ENCODE measurements around the gene IP6K1.
"Not testable (repeated sequence)": the region's sequence is repeated elsewhere in the genome, so short reads cannot be mapped to it uniquely, and the experiment has no call there.

The IP6K1 gene

GRCh38 chr3:49699281-49699979 is 86.9 kb downstream of the IP6K1 start:
- Histone ChIP-seq H3K9ac (ENCODE audit: low read length in 2 of 2) (no peak overlapping the region), H3K4me3 (ENCODE audit: low read length in 2 of 2) (no peak overlapping the region), H3K4me1 (ENCODE audit: control insufficient read depth, insufficient read depth, low read length) (no peaks in the 10 kb centered on the region), H3K9me3 (ENCODE audit: control insufficient read depth in 2 of 2, low read length in 2 of 2) (no peaks in the 10 kb centered on the region), H3K36me3 (ENCODE audit: control insufficient read depth in 2 of 2, insufficient read depth in 2 of 2, low read length in 2 of 2) (peaks cover 8 to 18% of the 10 kb centered on the region in 2 donors), H3K27me3 (ENCODE audit: control insufficient read depth in 1 of 2, insufficient read depth in 2 of 2, low read length in 2 of 2) (no peaks in the 10 kb centered on the region), H3K27ac (ENCODE audit: low read length) (no peak overlapping the region)

GRCh38 chr3:49695350-49696015 is 90.9 kb downstream of the IP6K1 start:
- H3K4me3 ChIP-seq (ENCODE audit: low read length in 2 of 2); H3K27ac ChIP-seq (ENCODE audit: low read length); H3K27me3 ChIP-seq (ENCODE audit: control insufficient read depth in 1 of 2, insufficient read depth in 2 of 2, low read length in 2 of 2); H3K36me3 ChIP-seq (ENCODE audit: control insufficient read depth in 2 of 2, insufficient read depth in 2 of 2, low read length in 2 of 2); H3K9ac ChIP-seq (ENCODE audit: low read length in 2 of 2); H3K9me3 ChIP-seq (ENCODE audit: control insufficient read depth in 2 of 2, low read length in 2 of 2); H3K4me1 ChIP-seq (ENCODE audit: control insufficient read depth, insufficient read depth, low read length): not testable (repeated sequence)

GRCh38 chr3:49694409-49695070 is 91.8 kb downstream of the IP6K1 start:
- H3K27ac ChIP-seq (ENCODE audit: low read length); H3K9me3 ChIP-seq (ENCODE audit: control insufficient read depth in 2 of 2, low read length in 2 of 2); H3K9ac ChIP-seq (ENCODE audit: low read length in 2 of 2); H3K4me3 ChIP-seq (ENCODE audit: low read length in 2 of 2); H3K36me3 ChIP-seq (ENCODE audit: control insufficient read depth in 2 of 2, insufficient read depth in 2 of 2, low read length in 2 of 2); H3K27me3 ChIP-seq (ENCODE audit: control insufficient read depth in 1 of 2, insufficient read depth in 2 of 2, low read length in 2 of 2): not testable (repeated sequence)
- H3K4me1 ChIP-seq (ENCODE audit: control insufficient read depth, insufficient read depth, low read length), result peaks cover 12% of the 10 kb centered on the region

GRCh38 chr3:49691481-49691880 is 94.9 kb downstream of the IP6K1 start:
- H3K4me3 ChIP-seq (ENCODE audit: low read length in 2 of 2); H3K27ac ChIP-seq (ENCODE audit: low read length); H3K36me3 ChIP-seq (ENCODE audit: control insufficient read depth in 2 of 2, insufficient read depth in 2 of 2, low read length in 2 of 2); H3K27me3 ChIP-seq (ENCODE audit: control insufficient read depth in 1 of 2, insufficient read depth in 2 of 2, low read length in 2 of 2); H3K9me3 ChIP-seq (ENCODE audit: control insufficient read depth in 2 of 2, low read length in 2 of 2): not testable (repeated sequence)
- Histone ChIP-seq H3K4me1 (ENCODE audit: control insufficient read depth, insufficient read depth, low read length) (peaks cover 23% of the 10 kb centered on the region), H3K9ac (ENCODE audit: low read length in 2 of 2) (peak overlapping the region in 1 of 2 donors; percentile 51)

- H3K4me3 ChIP-seq (ENCODE audit: low read length in 2 of 2), result not testable (repeated sequence)
- peaks cover 26% of the 10 kb centered on the region for H3K4me1 ChIP-seq (ENCODE audit: control insufficient read depth, insufficient read depth, low read length)
Measured at GRCh38 chr3:49690856-49691255, 95.5 kb downstream of the IP6K1 start.

GRCh38 chr3:49689908-49690624 is 96.3 kb downstream of the IP6K1 start:
- peak overlapping the region; percentile 85 to 93 for H3K9ac ChIP-seq (ENCODE audit: low read length in 2 of 2)
- peak overlapping the region; percentile 46 for H3K27ac ChIP-seq (ENCODE audit: low read length)
- not testable (repeated sequence) for H3K36me3 ChIP-seq (ENCODE audit: control insufficient read depth in 2 of 2, insufficient read depth in 2 of 2, low read length in 2 of 2); H3K9me3 ChIP-seq (ENCODE audit: control insufficient read depth in 2 of 2, low read length in 2 of 2); H3K27me3 ChIP-seq (ENCODE audit: control insufficient read depth in 1 of 2, insufficient read depth in 2 of 2, low read length in 2 of 2)
- peak overlapping the region; percentile 81 to 96 for H3K4me3 ChIP-seq (ENCODE audit: low read length in 2 of 2)
- H3K4me1 ChIP-seq (ENCODE audit: control insufficient read depth, insufficient read depth, low read length), result peaks cover 26% of the 10 kb centered on the region

More at GRCh38 chr3:49690856-49691255, 95.5 kb downstream of the IP6K1 start:
- H3K27ac ChIP-seq (ENCODE audit: low read length); H3K36me3 ChIP-seq (ENCODE audit: control insufficient read depth in 2 of 2, insufficient read depth in 2 of 2, low read length in 2 of 2); H3K27me3 ChIP-seq (ENCODE audit: control insufficient read depth in 1 of 2, insufficient read depth in 2 of 2, low read length in 2 of 2); H3K9me3 ChIP-seq (ENCODE audit: control insufficient read depth in 2 of 2, low read length in 2 of 2): not testable (repeated sequence)
- peak overlapping the region in 1 of 2 donors; percentile 4 for H3K9ac ChIP-seq (ENCODE audit: low read length in 2 of 2)

GRCh38 chr3:49689046-49689907 is 97.1 kb downstream of the IP6K1 start, which contains the start of the genes MST1 and RNF123:
MST1 (minus strand) TSS chr3:49689474; CDS start chr3:49688691, 783 bp downstream.
RNF123 (plus strand) TSS chr3:49689557; CDS start chr3:49691166, 1,609 bp downstream.
- Histone ChIP-seq H3K9ac (ENCODE audit: low read length in 2 of 2) (peak within 1 kb of the TSS; percentile 85 to 93), H3K9me3 (ENCODE audit: control insufficient read depth in 2 of 2, low read length in 2 of 2) (no peaks in the 10 kb centered on the region), H3K4me3 (ENCODE audit: low read length in 2 of 2) (peak within 1 kb of the TSS; percentile 81 to 96), H3K36me3 (ENCODE audit: control insufficient read depth in 2 of 2, insufficient read depth in 2 of 2, low read length in 2 of 2) (no peaks in the 10 kb centered on the region), H3K27ac (ENCODE audit: low read length) (peak within 1 kb of the TSS; percentile 46), H3K4me1 (ENCODE audit: control insufficient read depth, insufficient read depth, low read length) (peaks cover 26% of the 10 kb centered on the region), H3K27me3 (ENCODE audit: control insufficient read depth in 1 of 2, insufficient read depth in 2 of 2, low read length in 2 of 2) (peaks cover 7 to 9% of the 10 kb centered on the region in 2 donors)

GRCh38 chr3:49688338-49689045 is 97.8 kb downstream of the IP6K1 start:
- H3K4me3 ChIP-seq (ENCODE audit: low read length in 2 of 2), result peak overlapping the region; percentile 81 to 96
- H3K27ac ChIP-seq (ENCODE audit: low read length); H3K36me3 ChIP-seq (ENCODE audit: control insufficient read depth in 2 of 2, insufficient read depth in 2 of 2, low read length in 2 of 2); H3K27me3 ChIP-seq (ENCODE audit: control insufficient read depth in 1 of 2, insufficient read depth in 2 of 2, low read length in 2 of 2); H3K9me3 ChIP-seq (ENCODE audit: control insufficient read depth in 2 of 2, low read length in 2 of 2): not testable (repeated sequence)
- H3K9ac ChIP-seq (ENCODE audit: low read length in 2 of 2), result peak overlapping the region; percentile 85 to 93
- H3K4me1 ChIP-seq (ENCODE audit: control insufficient read depth, insufficient read depth, low read length), result peaks cover 26% of the 10 kb centered on the region

GRCh38 chr3:49687424-49687795 is 98.9 kb downstream of the IP6K1 start:
- peaks cover 11 to 13% of the 10 kb centered on the region in 2 donors for H3K36me3 ChIP-seq (ENCODE audit: control insufficient read depth in 2 of 2, insufficient read depth in 2 of 2, low read length in 2 of 2)

More at GRCh38 chr3:49687424-49687795, 98.9 kb downstream of the IP6K1 start:
- peaks cover 26% of the 10 kb centered on the region for H3K4me1 ChIP-seq (ENCODE audit: control insufficient read depth, insufficient read depth, low read length)
- not testable (repeated sequence) for H3K9ac ChIP-seq (ENCODE audit: low read length in 2 of 2); H3K27ac ChIP-seq (ENCODE audit: low read length); H3K9me3 ChIP-seq (ENCODE audit: control insufficient read depth in 2 of 2, low read length in 2 of 2); H3K4me3 ChIP-seq (ENCODE audit: low read length in 2 of 2); H3K27me3 ChIP-seq (ENCODE audit: control insufficient read depth in 1 of 2, insufficient read depth in 2 of 2, low read length in 2 of 2)

All from stomach smooth muscle (tissue), 2 donors.